Liver (tissue), 3 donors: ENCODE data around the gene AGBL4.

Source experiments
- CTCF ChIP-seq: fragments of 150-350 bp; IDR thresholded peaks from 2 replicates; pipeline ENCODE4 v1.5.1; 2017; ENCODE audit warnings: improper control_type of control experiment, low read depth, low read length; ENCODE audit not compliant: missing input control
- EGR1 ChIP-seq, 2 donors: IDR thresholded peaks; 2 replicates each; pipeline ENCODE4 v1.6.1; 2016 to 2018; ENCODE audit warnings: antibody characterized with exemption in 2 of 2, low read depth in 2 of 2
- GABPA ChIP-seq, 2 donors: IDR thresholded peaks in 1 of 2; conservative IDR thresholded peaks in 1 of 2; 2 replicates each; pipeline ENCODE4 v1.6.1; 2016; ENCODE audit warnings: antibody characterized with exemption in 2 of 2, mild to moderate bottlenecking in 1 of 2, moderate library complexity in 1 of 2
- JUND ChIP-seq, 2 donors: IDR thresholded peaks; 2 replicates each; pipeline ENCODE4 v1.6.1; 2016; ENCODE audit warnings: antibody characterized with exemption in 2 of 2
- MAX ChIP-seq: IDR thresholded peaks from 2 replicates; pipeline ENCODE4 v1.6.1; 2016; ENCODE audit warnings: antibody characterized with exemption
- RAD21 ChIP-seq, 2 donors: IDR thresholded peaks; 2 replicates each; pipeline ENCODE4 v1.6.1; 2016; ENCODE audit warnings: antibody characterized with exemption in 2 of 2, mild to moderate bottlenecking in 2 of 2
- REST ChIP-seq: IDR thresholded peaks from 2 replicates; pipeline ENCODE4 v1.6.1; 2016; ENCODE audit warnings: antibody characterized with exemption, mild to moderate bottlenecking
- RXRA ChIP-seq, 2 donors: IDR thresholded peaks; 2 replicates each; pipeline ENCODE4 v1.6.1; 2017 to 2018; ENCODE audit warnings: antibody characterized with exemption in 2 of 2, mild to moderate bottlenecking in 1 of 2
- SP1 ChIP-seq: IDR thresholded peaks from 2 replicates; pipeline ENCODE4 v1.6.1; 2018; ENCODE audit warnings: antibody characterized with exemption, mild to moderate bottlenecking
- TAF1 ChIP-seq: conservative IDR thresholded peaks from 2 replicates; pipeline ENCODE4 v1.6.1; 2016; ENCODE audit warnings: antibody characterized with exemption, mild to moderate bottlenecking
- ZBTB33 ChIP-seq: IDR thresholded peaks from 2 replicates; pipeline ENCODE4 v1.6.1; 2016; ENCODE audit warnings: antibody characterized with exemption
- donor health status: healthy.
- donor health status: healthy.

GRCh38 chr1:48718705-48719104 lies 1305.0 kb downstream of the AGBL4 start:
- no peak for TF ChIP-seq CTCF
- no peak for TF ChIP-seq MAX
- no peak for TF ChIP-seq TAF1
- TF ChIP-seq JUND (IDR thresholded peaks at IDR 0.05), result no peak
- TF ChIP-seq EGR1 (IDR thresholded peaks at IDR 0.05; ENCODE audit: low read depth in 2 of 2), result no peak
- no peak for TF ChIP-seq REST
- no peak for TF ChIP-seq RXRA (IDR thresholded peaks at IDR 0.05)
- TF ChIP-seq ZBTB33, result no peak
- no peak for TF ChIP-seq SP1
- TF ChIP-seq GABPA (IDR thresholded peaks at IDR 0.05 in 1 of 2, conservative IDR thresholded peaks at IDR 0.05 in 1 of 2), result no peak
- no peak for TF ChIP-seq RAD21 (IDR thresholded peaks at IDR 0.05)
